Right kidney (tissue), 9 donors: Measurements from ENCODE around the gene TMEM179.
A peak's percentile ranks its signal among the peaks of the same experiment; 100 is the strongest.
"Not testable (repeated sequence)": the region's sequence is repeated elsewhere in the genome, so short reads cannot be mapped to it uniquely, and the experiment has no call there.

Experiments used
- DNase-seq: peaks from one replicate; pipeline ENCODE4 v3.0.0-alpha.2; 2016
- long read RNA-seq, 8 donors: transcript quantifications; one replicate each; lab custom pipeline, GENCODE V29; 2026

The TMEM179 gene
- long read RNA-seq, donor 1, result 0 reads
- long read RNA-seq, donor 2, partial matches to known transcripts, result 15 of 21 reads
- long read RNA-seq, donor 2, other reads (novel, unspliced or antisense), result 6 of 21 reads
- long read RNA-seq, donor 3, result 0 reads
- long read RNA-seq, donor 4, result 0 reads
- long read RNA-seq, donor 5, partial matches to known transcripts, result 0 of 2 reads
- long read RNA-seq, donor 5, other reads (novel, unspliced or antisense), result 0 of 2 reads
- long read RNA-seq, donor 6, partial matches to known transcripts, result 6 of 6 reads
- long read RNA-seq, donor 6, other reads (novel, unspliced or antisense), result 0 of 6 reads
- long read RNA-seq, donor 7, result 0 reads
- long read RNA-seq, donor 8, partial matches to known transcripts, result 0 of 2 reads
- long read RNA-seq, donor 8, other reads (novel, unspliced or antisense), result 0 of 2 reads

DNA sequence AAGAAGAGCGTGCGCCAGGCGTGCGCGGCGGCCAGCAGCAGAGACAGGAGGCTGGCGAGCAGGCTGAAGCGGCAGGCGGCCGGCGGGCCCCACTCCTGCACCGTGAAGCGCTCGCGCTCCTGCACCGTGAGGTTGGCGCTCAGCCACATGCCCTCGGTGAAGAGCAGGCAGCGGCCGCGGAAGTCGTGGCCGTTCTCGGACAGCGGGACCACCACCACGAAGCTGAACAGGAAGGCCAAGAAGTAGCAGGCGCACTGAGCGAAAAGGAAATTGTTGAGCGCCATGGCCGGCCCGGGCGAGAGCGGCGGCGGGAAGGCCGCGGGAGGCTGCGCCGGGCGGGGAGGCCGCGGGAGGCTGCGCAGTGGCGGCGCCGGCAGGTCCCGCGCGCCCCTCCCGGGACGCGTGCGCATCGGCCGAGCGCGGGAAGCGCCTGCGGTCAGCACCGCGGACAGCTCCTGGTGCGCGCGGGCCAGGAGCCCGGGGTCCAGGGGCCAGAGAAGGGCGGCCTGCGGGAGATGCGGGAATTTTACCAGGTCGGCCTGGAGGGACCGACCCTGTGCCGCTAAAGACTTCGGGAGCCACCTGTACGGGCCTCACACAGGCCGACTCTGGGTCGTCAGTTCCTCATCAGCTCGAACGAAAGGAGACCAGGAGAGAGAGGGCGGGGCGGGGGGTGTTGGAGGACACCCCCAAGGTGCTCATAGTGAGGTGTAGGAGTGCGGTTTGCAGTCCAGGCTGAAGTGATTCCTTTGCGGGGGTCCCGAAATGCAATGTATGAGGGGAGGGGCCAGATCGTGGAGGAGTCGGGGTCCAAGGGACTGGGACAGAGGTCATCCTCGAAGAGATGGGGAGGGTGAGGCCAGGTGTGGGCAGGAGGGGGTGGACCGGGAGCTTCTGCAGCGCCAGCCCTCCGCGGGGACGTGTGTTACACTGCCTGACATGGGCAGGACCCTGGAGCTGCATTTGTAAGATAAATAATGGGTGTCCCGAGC is at the start of gene TMEM179:
TSS of gene TMEM179 (minus strand) at position 315 of the 992 bp plus-strand sequence. CDS start at position 284, 31 bp downstream.
- DNase-seq, result peak; percentile 79

DNA sequence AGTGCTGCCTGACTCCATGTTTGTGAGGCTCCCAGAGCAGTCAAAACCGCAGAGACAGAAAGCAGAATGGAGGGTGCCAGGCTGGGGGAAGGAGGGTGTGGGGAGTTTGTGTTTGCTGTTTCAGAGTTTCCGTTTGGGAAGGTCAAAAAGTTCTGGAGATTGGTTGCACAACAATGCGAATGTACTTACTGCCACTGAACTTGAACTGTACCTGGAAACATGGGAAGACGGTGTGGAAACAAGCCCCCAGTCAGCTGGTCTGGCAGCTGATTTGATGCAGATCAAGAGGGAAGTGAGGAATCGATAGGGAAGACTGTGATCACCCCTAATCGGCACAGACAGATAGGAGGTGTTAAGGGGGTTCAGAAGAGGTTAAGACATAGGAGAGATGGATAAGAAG is 49.5 kb upstream of the TMEM179 start:
- no peak for DNase-seq

DNA sequence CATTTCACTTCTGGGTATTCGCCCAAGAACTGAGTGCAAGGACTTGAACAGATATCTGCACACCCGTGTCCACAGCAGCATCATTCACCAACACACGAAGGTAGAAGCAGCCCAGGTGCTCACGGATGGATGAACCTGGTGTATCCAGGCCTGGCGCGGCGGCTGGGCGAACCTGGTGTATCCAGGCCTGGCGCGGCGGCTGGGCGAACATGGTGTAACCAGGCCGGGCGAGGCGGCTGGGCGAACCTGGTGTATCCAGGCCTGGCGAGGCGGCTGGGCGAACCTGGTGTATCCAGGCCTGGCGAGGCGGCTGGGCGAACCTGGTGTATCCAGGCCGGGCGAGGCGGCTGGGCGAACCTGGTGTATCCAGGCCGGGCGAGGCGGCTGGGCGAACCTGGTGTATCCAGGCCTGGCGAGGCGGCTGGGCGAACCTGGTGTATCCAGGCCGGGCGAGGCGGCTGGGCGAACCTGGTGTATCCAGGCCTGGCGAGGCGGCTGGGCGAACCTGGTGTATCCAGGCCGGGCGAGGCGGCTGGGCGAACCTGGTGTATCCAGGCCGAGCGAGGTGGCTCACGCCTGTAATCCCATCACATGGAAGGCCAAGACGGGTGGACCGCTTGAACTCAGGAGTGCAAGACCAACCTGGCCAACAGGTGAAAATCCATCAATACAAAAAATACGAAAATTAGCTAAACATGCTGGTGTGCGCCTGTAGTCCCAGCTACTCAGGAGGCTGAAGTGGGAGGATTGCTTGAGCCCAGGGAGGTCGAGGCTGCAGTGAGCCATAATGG is 48.8 kb upstream of the TMEM179 start:
- DNase-seq, result not testable (repeated sequence)

DNA sequence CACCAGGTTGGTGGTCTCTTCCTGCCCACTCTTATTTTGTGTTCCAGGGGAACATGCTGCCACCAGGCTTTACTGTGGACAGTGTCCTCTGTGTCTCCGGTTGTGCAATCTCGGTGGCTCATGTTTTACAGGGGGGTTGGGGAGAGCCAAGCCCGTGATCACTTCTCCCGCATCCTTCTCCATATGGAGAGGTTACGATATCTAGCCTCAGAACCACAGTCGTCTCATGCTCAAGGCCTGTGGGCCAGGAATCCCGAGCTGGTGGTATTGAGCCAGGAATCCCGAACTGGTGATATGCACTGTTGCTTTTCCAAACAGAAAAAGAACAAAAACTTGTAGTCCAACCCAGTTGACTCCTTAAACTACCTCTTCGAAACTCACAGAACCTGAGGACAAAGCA is 47.8 kb upstream of the TMEM179 start:
- DNase-seq, result no peak

DNA sequence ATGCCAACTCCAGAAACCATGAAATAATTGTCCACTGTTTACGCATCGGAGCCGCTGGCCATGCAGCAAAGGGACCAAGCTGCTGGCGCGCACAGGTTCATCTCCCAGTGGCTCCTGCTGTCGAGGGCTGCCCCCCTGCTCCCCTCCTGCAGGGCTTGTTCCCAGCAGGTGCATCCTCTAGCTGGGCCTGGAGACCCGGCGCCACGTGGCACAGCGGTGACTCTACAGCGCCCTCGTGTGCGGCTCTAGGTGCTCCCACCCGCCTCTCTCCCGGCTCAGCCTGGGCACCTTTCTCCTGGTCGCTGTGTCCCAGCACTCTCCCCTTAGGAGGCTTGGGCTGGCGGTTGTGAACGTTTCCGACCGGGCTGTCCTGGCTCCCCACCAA is 47.3 kb upstream of the TMEM179 start:
- DNase-seq, result no peak

DNA sequence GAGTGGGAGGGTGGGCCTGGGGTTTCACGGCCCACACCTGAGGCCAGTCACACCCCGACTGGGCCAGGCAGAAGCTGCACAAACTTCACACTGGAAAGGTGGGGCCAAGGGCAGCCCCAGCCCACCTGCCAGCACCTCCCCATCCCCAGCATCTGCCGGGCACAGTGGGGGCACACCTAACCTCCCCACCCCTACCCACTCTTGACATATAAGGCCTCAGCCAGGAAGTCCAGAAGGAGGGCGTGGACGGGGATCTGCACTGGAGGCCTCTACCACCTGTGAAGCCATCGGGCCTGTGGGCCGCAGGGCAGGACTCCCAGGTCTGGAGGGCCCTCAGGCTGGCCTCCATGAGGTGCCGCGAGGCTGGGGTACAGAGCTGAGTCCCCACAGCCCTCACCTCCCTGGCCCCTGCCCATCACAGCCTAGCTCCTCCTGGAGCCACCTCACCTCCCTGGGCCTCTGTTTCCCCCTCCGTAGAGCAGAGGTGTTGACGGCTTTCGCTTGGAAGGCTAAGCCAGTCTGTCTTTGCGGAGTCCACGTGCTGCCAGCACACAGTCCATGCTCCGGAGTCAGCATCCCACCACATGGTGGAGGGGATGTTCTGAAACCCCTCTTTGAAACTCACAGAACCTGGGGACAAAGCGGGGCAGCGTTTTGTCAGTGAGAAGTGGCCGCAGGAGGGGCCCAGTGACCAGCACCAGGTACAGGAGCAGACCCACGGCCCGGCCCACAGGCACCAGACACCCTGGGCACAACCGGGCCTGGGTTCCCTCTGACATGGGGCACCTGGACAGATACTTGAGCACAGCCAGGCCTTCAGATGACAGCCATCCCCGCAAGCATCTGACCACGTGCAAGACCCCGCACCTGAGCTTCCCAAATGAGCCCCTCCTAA is 46.7 kb upstream of the TMEM179 start:
- DNase-seq, result no peak

DNA sequence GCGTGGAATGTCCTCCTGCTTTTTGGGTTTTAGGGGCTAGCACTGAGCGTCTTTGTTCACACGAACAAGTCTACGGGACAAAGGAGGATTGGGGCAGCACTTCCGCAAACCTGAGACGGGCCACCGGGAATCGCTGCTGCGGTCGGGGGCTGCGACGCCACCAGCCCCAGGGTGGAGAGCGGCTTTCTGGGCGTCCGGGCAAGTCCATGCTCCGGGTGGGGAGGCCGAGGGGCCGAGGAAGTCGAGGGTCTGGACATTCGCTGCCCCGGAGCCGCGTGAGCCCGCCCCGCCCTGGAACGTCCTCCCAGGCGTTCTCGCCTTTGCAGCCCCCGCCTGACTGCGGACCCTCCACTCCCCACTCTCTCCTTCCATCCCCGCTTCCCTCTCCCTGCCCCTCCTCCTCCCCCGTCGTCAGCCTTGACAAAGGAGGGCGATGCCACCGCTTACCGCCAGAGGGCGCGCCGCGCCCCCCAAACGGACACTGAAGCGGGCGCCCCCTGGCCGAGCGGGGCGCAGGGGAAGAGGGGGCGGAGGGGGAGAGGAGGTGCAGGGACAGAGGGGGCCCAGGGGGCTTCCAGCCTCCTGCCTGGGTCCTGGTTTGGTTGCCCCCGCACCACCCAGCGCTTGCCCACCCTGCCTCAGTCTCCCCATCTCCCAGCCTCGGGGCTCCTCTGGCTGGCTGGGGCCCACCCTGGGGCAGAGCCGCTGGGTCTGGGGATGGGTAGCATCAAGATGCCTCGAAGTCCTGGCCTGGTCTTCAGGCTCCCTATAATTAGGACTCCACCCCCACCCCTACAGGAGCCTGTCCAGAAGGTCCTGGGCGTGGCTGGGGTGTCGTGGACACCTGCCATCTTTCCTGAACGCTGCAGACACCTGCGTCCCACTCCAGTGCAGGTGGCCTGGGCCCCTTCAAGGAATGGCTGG is 45.7 kb upstream of the TMEM179 start:
- DNase-seq, result peak; percentile 62

DNA sequence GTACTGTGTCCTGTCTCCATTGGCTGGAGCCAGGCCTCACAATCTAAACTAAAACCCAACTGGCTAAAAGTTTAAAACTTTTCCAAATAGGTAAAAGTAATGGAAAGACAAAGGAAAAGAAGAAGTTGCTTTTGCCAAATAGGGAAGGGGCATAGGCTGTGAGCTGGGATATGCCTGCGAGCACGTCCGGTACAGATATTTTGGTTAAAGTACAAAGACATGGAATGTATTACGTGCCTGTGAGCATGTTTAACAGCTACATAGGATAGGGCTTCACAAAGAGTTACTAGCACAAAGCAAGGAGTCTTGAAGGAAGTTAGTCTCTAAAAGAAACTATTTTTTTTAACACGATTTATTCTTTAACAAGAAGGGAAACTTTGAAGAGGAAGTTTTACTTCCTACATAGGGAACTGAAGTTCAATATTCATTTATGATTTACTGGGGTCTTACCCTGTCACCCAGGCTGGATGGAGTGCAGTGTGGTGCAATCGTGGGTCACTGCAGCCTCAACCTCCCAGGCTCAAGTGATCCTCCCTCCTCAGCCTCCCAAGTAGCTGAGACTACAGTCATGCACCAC is 43.0 kb upstream of the TMEM179 start:
- DNase-seq, result no peak

DNA sequence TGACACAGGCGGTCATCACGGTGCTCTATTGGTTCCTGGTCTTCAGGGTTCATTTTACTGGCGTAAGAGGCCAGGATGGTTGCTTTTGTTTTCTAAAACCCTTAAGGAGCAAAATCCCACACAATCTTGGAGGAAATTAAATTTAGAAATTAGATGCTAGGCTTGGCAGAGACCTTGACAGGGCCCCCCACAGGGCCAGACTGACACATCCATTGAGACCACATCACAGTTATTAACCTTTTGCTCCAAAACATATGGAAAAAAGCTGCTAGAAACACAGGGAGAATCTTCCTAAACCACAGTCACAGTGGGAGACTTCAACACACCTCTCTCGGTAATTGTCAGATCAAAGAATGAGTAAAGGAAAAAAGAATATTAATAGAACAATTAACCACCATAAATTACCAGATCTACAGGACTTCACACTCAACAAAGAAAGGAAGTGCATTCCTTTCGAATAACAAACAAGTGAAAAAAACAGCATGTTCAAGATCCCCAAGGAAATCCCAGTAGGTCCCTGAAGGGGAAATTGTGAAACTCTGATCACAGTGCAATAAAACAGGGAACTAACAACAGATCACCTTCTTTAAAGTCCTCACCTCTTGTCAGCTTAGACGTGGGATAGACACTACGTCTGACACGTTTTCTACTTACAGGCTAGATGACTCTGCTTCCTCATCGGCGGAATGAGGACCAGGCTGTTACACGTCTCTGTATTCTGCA is 40.2 kb upstream of the TMEM179 start:
- no peak for DNase-seq

DNA sequence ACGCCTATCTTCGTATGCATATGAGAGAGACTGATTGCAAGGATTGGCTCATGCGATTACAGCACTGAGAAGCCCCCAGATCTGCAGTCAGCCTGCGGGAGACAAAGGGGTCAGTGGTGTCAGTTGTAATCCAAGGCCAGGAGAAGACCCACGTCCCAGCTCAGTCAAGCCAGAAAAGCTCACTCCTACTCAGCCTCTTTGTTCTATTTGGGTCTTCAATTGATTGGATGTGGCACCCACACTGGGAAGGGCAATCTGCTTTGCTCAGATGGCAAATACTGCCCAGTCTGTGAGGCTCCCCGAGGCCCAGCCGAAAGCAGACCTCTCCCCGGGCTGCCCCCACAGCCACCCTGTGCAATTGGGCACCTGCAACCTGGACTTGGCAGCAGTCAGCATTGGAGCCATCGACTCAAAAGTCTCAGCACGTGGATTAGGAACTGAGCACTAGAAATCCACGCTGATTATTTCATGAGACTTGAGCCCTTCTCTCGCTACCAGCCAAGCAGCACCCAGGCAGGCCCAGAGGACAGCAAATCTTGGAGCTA is 39.6 kb upstream of the TMEM179 start:
- DNase-seq, result no peak

DNA sequence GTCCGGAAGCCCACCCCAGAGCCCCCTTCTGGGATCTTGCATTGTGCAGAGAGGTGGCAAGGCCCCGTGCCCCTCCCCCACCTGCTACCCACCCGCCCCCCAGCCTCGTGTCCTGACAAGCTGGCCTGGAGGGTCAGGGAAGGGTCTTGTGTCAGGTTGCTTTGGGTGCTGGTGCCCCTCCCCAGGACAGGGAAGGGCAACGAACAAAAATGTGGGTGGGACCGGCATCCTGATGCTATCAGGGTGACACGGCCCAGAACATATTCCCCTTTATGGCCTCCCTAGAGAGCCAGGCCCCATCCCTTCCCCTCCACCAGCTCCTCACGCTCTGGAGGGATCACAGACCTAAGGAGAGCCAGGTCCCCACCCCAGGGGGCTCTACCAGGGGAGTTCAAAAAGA is 38.7 kb upstream of the TMEM179 start:
- DNase-seq, result no peak

DNA sequence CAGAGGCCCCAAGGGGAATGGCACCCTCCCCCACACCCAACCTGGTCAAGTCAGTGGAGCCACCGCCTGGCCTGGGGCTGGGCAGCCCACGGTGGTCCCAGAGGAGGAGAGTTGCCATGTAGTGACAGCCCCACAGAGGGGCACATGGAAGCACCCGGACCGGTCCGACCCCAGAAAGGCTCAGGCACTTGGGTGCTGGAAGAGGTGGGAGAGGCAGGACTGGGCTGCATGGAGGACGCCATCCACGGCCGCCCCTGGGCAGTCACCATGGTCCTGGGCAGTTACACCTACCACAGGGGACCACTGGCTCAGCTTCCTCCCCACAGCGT is 37.9 kb upstream of the TMEM179 start:
- no peak for DNase-seq

DNA sequence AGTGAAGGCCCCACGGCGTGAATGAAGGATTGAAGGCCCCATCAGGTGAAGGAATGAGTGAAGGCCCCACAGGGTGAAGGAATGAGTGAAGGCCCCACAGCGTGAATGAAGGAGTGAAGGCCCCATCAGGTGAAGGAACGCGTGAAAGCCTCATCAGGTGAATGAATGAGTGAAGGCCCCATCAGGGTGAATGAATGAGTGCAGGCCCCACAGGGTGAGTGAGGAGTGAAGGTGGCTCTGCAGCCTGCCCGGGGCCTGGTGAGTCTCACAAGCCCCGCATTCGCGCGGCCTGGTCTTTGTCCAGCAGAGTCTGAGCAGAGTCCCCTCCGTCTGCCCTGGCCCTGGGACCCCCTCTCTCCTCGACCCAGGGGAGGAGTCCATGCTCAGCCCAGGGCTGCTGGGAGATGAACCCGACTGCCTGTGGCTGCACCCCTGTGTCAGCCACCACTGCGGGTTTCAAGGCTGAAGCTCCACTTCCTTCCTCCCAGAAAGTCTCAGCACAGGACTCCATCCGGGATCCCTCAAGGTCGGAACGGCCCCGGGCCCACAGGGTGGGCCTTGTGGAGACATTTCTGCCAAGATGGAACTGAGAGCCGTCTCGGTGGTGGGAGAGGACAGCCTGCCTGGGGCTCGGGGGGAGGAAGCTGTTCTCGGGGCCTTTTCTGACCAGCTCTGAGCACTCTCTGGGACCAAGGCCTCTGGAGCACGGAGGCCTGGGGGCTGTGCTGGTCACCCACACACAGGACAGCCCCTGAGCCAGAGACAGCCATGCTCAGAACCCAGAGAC is 37.4 kb upstream of the TMEM179 start:
- no peak for DNase-seq

DNA sequence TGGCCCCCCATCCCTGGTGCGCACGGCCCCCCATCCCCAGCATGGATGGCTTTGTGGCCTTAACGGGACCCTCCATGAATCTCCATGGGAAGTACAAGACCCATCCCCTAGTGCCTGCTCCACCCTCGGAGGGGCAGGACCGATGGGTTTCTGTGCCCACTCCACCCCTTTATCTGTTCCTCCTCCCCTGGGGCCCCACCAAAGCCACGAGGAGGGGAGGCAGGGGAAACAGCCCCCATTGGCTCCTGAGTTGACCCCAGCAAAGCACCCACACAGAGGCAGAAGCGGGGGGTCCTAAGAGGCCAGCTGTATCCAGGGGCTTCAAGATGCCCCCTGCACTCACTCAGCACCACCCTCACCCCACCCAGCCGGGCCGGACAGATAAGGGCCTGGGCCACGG is 36.1 kb upstream of the TMEM179 start:
- DNase-seq, result no peak

DNA sequence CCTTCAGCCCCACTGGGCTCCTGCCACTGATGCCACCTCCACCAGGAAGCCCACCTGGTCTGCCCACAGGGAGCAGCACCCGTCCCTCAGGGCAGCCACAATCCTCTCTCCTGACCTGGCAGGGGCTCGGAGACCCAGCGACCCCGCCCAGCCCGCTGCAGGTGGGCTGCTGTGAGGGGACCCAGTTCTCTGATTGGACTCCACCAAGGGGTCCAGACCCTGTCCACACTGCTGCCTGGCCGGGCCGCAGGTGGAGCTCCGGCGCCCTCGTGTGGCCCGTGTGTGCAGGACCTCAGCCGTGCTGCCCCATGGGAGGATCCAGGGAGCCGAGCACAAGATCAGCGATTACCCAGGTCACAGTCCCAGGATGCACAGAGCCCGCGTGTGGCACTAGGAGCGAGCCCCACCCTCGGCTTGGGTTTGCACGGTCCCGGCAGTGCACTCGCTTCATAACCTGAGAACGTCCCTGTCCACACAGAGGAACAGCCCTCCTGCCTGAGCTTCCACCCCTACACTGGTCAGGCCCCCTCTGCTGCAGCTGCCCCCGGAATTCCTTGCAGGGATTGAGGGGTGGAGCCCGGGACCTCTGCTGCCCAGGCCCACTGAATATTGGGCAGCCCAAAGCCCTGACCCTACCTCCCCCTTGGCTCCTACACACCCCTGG is 35.4 kb upstream of the TMEM179 start:
- peak; percentile 67 for DNase-seq

DNA sequence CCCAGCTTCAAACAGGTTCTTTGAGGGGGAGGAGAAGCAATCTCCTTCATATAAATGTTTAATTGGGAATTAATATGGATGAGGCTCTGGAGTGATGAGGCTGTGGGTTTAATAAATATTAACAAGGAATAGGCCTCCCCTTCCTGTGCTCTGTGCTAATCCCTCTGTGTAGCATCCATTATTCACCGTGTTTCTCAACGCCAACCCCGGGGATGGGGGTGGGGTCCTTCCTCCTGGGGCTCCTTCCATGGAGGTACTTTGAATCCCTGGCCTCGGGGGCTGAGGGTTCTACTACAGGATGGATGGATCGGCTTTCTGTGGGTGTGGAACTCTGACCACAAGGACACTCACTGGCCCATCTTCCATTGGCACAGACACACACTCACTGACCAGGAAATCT is 34.9 kb upstream of the TMEM179 start:
- no peak for DNase-seq

DNA sequence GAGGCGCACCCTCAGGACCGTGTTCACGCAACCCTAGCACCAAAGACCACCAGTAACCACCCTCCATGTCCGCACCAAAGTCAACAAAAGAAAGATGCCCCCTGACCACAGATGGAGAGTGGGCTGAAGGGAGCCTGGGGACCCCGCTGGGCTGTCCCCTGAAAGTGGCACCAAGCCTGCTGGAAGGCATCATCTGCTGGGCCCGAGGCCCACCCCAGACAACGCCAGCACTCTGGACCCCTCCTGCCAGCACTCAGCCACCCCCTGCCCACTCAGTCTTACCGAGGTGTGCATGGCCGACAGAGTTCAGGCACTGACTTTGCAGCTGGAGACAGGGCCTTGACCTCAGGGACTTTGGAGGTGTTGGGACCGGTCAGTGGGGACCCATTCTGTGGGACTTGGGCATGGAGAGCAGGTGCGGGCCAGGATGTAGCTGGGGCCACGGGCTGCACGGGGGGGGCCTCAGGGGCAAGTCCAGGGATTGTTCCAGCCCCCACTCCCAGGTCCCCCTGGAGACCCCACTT is 34.4 kb upstream of the TMEM179 start:
- DNase-seq, result no peak
